Activated CD4-positive, alpha-beta T cell treated with anti-CD3 and anti-CD28 coated beads, Interleukin-2, amount 50 U/mL, for 16 hours (primary cell): ENCODE data around the gene THRA.
"Not testable (repeated sequence)": the region's sequence is repeated elsewhere in the genome, so short reads cannot be mapped to it uniquely, and the experiment has no call there.

Source experiments
- DNase-seq: peaks from one replicate; pipeline ENCODE4 v3.0.0-alpha.2; 2020

The THRA gene

GRCh38 chr17:40121181-40122135 lies 58.7 kb downstream of the THRA start, which contains the start of gene MSL1:
Gene MSL1, plus strand, starts transcription at chr17:40121971. Its CDS starts 642 bp downstream, at chr17:40122613.
- DNase-seq, result peak; percentile 82

GRCh38 chr17:40122136-40122998 lies 59.6 kb downstream of the THRA start:
- DNase-seq, result no peak

- DNase-seq, result peak; percentile 67
Measured at GRCh38 chr17:40122999-40123810, 60.4 kb downstream of the THRA start.

- DNase-seq, result no peak
Measured at GRCh38 chr17:40123811-40124114, 61.0 kb downstream of the THRA start.

DNA sequence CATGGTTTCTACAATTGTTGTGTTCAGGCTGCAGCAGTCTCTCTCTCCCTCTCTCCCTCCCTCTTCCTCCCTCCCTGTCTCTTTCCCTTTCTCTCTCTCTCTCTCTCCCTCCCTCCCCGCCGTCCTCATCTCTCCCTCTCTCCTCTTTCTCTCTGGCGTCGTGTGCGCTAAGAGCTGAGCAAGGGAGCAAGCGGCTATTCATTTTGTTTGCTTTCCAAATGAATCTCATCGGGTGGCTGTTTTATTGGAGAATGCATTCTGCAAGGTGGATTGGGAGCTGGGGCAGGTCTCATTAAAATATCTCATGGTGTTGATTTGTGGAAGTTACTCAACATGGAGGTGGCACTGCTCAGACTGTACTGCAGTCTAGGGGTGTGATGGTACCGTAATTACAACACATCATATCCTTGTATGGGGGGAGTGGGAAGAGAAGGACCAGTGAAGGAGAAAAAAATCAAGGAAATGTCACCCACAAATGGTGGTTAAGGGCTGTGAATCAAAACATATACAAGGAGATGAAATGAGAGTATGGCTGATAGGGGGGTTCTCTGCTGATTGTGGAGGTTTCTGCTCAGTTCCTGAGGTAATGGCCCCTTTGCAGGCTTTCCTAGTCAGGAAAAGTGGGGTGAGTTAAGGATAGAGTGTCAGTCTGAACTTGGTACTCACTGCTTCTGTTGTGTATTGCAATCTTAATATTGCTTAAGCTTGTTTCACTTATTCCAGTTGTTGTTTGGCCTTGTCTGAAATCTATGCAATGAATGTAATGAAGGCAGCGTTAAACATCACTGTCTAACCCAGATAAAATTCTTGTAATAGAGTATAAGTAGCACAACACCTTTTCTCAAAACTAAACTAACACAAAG lies 61.7 kb downstream of the THRA start:
- DNase-seq, result no peak

DNA sequence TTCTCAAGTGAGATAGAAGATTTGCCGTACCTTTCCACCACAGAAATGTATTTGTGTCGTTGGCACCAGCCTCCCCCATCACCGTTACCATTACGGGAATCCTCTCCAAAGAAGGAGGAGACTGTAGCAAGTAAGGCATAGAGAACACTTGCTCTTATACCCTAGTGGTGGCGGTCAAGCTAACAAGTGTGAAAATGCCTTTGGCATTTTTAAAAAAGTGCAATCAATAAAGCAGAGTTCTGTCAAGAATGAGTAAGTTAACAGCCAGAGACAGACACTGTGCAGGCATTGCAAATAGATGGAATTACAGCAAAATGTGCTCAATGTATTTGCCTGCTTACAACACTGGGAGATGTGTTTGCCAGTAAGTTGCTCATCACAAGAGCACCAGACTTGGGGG lies 66.7 kb downstream of the THRA start:
- DNase-seq, result no peak

DNA sequence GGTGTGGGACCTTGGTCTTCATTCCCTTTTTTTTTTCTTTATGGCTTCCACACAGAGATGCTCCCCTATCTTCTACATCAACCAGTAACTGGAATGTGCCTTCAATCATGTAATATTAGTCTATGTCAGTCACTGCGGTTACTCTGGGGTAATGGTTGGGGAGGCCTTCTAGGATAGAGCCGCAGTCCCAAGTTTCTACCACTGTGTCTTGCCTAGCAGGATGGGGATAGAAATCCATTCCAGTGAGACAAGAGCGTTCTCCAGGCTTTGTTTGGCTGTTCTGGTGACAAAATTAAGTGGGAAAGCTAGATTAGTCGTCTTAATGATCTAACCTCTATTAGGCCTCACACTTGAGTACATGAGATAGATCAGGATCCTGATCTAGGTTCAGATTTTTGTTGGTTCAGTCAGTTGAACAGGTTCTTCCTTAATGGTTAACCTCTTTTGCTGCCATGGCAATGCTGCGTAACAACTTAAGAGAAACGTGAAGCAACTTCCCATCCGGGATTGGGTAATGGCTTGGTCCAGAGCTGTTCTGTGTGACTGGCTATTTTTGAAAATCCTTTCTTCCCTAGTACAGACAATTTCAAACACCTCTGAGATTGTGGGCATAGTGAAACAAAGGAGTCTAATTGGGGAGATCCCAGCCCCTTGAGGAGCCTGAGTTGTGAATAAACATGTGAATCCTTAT lies 67.7 kb downstream of the THRA start:
- no peak for DNase-seq

DNA sequence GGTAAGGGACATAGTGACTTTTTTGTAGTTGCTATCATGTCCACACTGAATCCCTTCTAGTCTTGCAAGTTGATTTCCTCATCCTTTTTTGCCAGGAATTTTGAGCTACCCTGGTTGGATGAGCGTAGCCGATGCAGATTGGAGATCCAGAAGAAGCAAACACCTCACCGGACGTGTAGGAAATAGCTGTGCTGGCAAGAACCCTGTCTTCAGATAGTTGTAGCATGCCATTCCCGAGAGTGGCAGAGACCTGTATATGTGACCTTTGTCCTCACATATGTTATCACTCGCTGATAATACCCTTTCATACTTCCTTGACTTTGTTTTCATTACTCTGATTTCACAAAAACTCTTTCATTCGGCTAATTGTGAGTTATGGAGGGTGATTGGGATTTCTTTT lies 71.4 kb downstream of the THRA start:
- DNase-seq, result no peak

GRCh38 chr17:40135817-40136216 lies 73.1 kb downstream of the THRA start:
- DNase-seq, result no peak

GRCh38 chr17:40139566-40140058 lies 76.8 kb downstream of the THRA start:
- no peak for DNase-seq

- not testable (repeated sequence) for DNase-seq
Measured at GRCh38 chr17:40143166-40143565, 80.4 kb downstream of the THRA start.
